ENCODE results near the gene ABLIM2. TPM values are rescaled to one million over a fixed set of nuclear protein-coding genes. Genes with fewer than 3 reads are reported as not detected.

ABLIM2 gene
- polyA plus RNA-seq, 3 donors = 0.21 TPM; not detected in 2

DNA sequence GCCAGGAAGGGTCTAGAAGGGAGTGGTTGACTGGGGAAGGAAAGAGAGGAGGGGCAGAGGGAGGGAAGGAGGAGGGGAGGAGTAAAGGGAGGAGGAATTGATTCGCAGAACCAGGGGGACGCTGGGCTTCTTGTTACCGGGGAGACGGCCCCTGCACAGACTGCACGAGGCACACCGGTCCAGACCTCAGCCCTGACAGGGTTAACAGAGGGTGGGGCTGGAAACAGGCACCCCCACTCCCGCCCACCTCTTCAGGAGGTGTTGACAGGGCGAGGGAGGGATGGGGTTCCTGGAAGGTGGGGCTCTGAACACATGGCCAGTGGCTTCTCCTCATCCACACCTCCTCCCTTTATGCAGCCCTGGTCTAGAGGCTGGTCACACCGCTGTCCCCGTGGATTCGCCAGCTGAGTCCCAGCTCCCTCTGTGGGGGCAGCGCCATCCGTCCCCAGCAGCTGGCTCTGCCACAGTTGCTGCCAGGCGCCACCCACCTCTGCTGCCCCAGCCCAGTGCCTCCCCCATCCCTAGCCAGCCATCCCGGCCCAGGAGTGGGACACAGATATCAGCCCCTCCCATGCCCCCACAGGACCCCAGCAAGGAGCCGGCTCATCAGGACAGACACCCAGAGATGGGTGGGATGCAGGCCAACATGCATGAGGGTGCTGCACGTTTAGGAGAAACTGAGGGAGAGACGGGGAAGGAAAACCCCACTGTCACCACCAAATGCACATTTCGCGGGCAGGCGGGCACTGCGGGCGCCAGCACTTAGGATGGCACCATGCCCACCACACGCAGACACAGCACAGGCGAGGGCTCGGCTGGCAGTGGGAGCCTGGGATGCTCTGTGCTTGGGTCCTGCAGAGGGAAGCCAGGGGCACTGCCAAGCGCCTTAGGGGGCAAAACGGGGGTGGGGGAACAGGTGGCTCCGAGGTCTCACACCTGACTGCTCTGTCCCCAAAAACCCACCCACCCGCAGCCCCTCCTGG lies 87.6 kb downstream of the ABLIM2 start:
- H4K20me1 ChIP-seq (ENCODE audit: insufficient read depth, low read length) = no peaks in the 10 kb centered on the region
- WGBS (ENCODE audit: insufficient coverage) = 59% methylated on average over 19 of the region's 30 CpGs
- no peaks in the 10 kb centered on the region for H3K36me3 Mint-ChIP-seq
- no peak overlapping the region for H3K4me3 ChIP-seq (replicated peaks in 1 of 3; ENCODE audit: low read depth in 2 of 3, low read length in 3 of 3)
- H3K36me3 ChIP-seq (replicated peaks in 1 of 2; ENCODE audit: control insufficient read depth in 1 of 2, insufficient read depth in 2 of 2, low read length in 2 of 2) = no peaks in the 10 kb centered on the region
- H3K9ac ChIP-seq (ENCODE audit: insufficient read depth, low read length, poor library complexity, severe bottlenecking) = no peak overlapping the region
- no peak overlapping the region for H2AFZ ChIP-seq (ENCODE audit: insufficient read depth, low read depth, low read length, poor library complexity, severe bottlenecking)
- H3K27me3 Mint-ChIP-seq (ENCODE audit: low read depth in 3 of 3) = peaks cover 17 to 25% (median 17%) of the 10 kb centered on the region in 3 donors
- H3K79me2 ChIP-seq (ENCODE audit: insufficient read depth, low read length) = no peaks in the 10 kb centered on the region
- TF ChIP-seq, protein P1, sequence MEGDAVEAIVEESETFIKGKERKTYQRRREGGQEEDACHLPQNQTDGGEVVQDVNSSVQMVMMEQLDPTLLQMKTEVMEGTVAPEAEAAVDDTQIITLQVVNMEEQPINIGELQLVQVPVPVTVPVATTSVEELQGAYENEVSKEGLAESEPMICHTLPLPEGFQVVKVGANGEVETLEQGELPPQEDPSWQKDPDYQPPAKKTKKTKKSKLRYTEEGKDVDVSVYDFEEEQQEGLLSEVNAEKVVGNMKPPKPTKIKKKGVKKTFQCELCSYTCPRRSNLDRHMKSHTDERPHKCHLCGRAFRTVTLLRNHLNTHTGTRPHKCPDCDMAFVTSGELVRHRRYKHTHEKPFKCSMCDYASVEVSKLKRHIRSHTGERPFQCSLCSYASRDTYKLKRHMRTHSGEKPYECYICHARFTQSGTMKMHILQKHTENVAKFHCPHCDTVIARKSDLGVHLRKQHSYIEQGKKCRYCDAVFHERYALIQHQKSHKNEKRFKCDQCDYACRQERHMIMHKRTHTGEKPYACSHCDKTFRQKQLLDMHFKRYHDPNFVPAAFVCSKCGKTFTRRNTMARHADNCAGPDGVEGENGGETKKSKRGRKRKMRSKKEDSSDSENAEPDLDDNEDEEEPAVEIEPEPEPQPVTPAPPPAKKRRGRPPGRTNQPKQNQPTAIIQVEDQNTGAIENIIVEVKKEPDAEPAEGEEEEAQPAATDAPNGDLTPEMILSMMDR (IDR thresholded peaks at IDR 0.05) = no peak
- peaks cover 0 to 10% of the 10 kb centered on the region in 2 donors for H3K27me3 ChIP-seq (ENCODE audit: control insufficient read depth in 2 of 2, insufficient read depth in 2 of 2, low read length in 2 of 2)
- DNase-seq = no peak
- H3K4me3 Mint-ChIP-seq = peak overlapping the region in 1 of 2 donors; percentile 32
- no peaks in the 10 kb centered on the region for H3K9me3 ChIP-seq (replicated peaks in 1 of 2; ENCODE audit: control insufficient read depth in 1 of 2, insufficient read depth in 1 of 2, low read length in 2 of 2)
- no peaks in the 10 kb centered on the region for H3K4me1 ChIP-seq (ENCODE audit: control insufficient read depth in 1 of 2, insufficient read depth in 2 of 2, low read length in 2 of 2)
- H3K4me2 ChIP-seq (replicated peaks; ENCODE audit: extremely low read depth, low read length, poor library complexity, severe bottlenecking) = no peak overlapping the region
- no peak overlapping the region for H3K27ac ChIP-seq (ENCODE audit: low read depth in 1 of 2, low read length in 2 of 2)
- no peak overlapping the region for H3K27ac Mint-ChIP-seq
- H3K9me3 Mint-ChIP-seq = peaks cover 0 to 5% (median 0%) of the 10 kb centered on the region in 7 donors
- intact Hi-C loops (cut with micrococcal nuclease) = no loop called here
- H3K4me1 Mint-ChIP-seq = no peaks in the 10 kb centered on the region

DNA sequence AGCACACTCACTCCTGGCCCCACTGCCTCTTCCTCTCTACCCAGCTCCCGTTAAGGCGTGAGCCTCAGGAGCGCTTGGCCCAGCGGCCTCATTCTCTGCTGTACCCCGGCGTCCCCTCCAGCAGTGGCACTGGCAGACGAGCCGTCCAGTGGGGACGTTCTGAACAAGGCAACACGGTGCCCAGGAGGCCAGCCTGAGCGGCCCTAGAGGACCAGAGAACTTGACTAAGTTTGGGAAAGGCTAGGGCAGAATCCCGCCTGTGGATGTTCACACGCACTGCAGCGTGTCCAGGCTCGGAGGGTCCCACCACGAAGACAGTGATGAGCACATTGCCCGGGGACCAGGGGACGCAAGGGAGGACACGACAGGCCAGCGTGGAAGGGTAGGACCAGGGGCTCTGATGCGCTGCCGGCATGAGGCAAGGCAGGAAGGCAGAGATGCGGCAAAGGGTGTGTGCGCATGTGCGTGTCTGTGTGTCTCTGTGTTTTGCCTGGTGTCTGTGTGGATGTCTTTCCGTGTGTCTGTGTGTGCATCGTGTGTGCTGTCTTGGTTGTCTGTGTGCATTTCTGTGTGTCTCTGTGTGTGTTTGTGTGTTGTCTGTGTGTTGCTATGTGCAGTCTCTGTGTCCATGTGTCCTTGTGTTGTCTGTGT lies 89.4 kb downstream of the ABLIM2 start:
- H3K79me2 ChIP-seq (ENCODE audit: insufficient read depth, low read length) = no peaks in the 10 kb centered on the region
- no peak overlapping the region for H3K27ac ChIP-seq (ENCODE audit: low read depth in 1 of 2, low read length in 2 of 2)
- Mint-ChIP-seq H3K27me3 (ENCODE audit: low read depth in 3 of 3) (peaks cover 14 to 21% (median 20%) of the 10 kb centered on the region in 3 donors), H3K36me3 (no peaks in the 10 kb centered on the region), H3K27ac (no peak overlapping the region), H3K4me1 (no peaks in the 10 kb centered on the region), H3K4me3 (no peak overlapping the region), H3K9me3 (peaks cover 4 to 16% (median 12%) of the 10 kb centered on the region in 7 donors)
- peaks cover 0 to 10% of the 10 kb centered on the region in 2 donors for H3K27me3 ChIP-seq (ENCODE audit: control insufficient read depth in 2 of 2, insufficient read depth in 2 of 2, low read length in 2 of 2)
- H3K4me1 ChIP-seq (ENCODE audit: control insufficient read depth in 1 of 2, insufficient read depth in 2 of 2, low read length in 2 of 2) = no peaks in the 10 kb centered on the region
- H4K20me1 ChIP-seq (ENCODE audit: insufficient read depth, low read length) = no peaks in the 10 kb centered on the region
- no peak overlapping the region for H3K4me3 ChIP-seq (replicated peaks in 1 of 3; ENCODE audit: low read depth in 2 of 3, low read length in 3 of 3)
- H3K36me3 ChIP-seq (replicated peaks in 1 of 2; ENCODE audit: control insufficient read depth in 1 of 2, insufficient read depth in 2 of 2, low read length in 2 of 2) = no peaks in the 10 kb centered on the region
- intact Hi-C loops (cut with micrococcal nuclease) = no loop called here
- H3K9ac ChIP-seq (ENCODE audit: insufficient read depth, low read length, poor library complexity, severe bottlenecking) = no peak overlapping the region
- DNase-seq = no peak
- H3K9me3 ChIP-seq (replicated peaks in 1 of 2; ENCODE audit: control insufficient read depth in 1 of 2, insufficient read depth in 1 of 2, low read length in 2 of 2) = peaks cover 6 to 13% of the 10 kb centered on the region in 2 donors
- WGBS (ENCODE audit: insufficient coverage) = 90% methylated on average over 27 of the region's 27 CpGs
- H3K4me2 ChIP-seq (replicated peaks; ENCODE audit: extremely low read depth, low read length, poor library complexity, severe bottlenecking) = no peak overlapping the region
- TF ChIP-seq, protein P1 (IDR thresholded peaks at IDR 0.05) = no peak
- H2AFZ ChIP-seq (ENCODE audit: insufficient read depth, low read depth, low read length, poor library complexity, severe bottlenecking) = no peak overlapping the region
